Stimulated activated memory B cell treated with anti-CD40 and anti-IgM and Interleukin-4, amounts not matched to agents 10 μg/mL and 1 μg/mL and 100 μg/mL, for 72 hours (primary cell): ENCODE data around the gene BORCS8.
A peak's percentile ranks its signal among the peaks of the same experiment; 100 is the strongest.

ENCODE experiments used
- ATAC-seq: fragments of 150-1000 bp; cut with Tn5 transposase; 2 replicates; pipeline ENCODE4 v1.10.0; 2021
- H3K27ac Mint-ChIP-seq: one replicate; pipeline ENCODE4 v1.8.0; 2022; ENCODE audit warnings: mild to moderate bottlenecking, mixed read lengths
- H3K27me3 Mint-ChIP-seq: one replicate; pipeline ENCODE4 v1.8.0; 2022; ENCODE audit warnings: mixed read lengths
- H3K36me3 Mint-ChIP-seq: one replicate; pipeline ENCODE4 v1.8.0; 2022; ENCODE audit warnings: mixed read lengths
- H3K4me1 Mint-ChIP-seq: one replicate; pipeline ENCODE4 v1.8.0; 2022; ENCODE audit warnings: mixed read lengths
- H3K4me3 Mint-ChIP-seq: one replicate; pipeline ENCODE4 v1.8.0; 2022; ENCODE audit warnings: mild to moderate bottlenecking, moderate library complexity, mixed read lengths
- H3K9me3 Mint-ChIP-seq: one replicate; pipeline ENCODE4 v1.8.0; 2022; ENCODE audit warnings: mixed read lengths

The BORCS8 gene

GRCh38 chr19:19192078-19192882, at the start of gene BORCS8, which contains the start of gene RFXANK:
Gene BORCS8 (minus strand): TSS chr19:19192152. CDS start chr19:19192117, 35 bp downstream.
Gene RFXANK (plus strand): TSS chr19:19192258. CDS start chr19:19193947, 1,689 bp downstream.
- Mint-ChIP-seq H3K9me3 (no peaks in the 10 kb centered on the region), H3K4me1 (peaks cover 52% of the 10 kb centered on the region), H3K4me3 (peak within 1 kb of the TSS; percentile 89), H3K27ac (peak within 1 kb of the TSS; percentile 96), H3K36me3 (peaks cover 29% of the 10 kb centered on the region), H3K27me3 (no peaks in the 10 kb centered on the region)
- peak; percentile 96 for ATAC-seq

- Mint-ChIP-seq H3K36me3 (no peaks in the 10 kb centered on the region), H3K4me1 (no peaks in the 10 kb centered on the region), H3K9me3 (peaks cover 7% of the 10 kb centered on the region), H3K27ac (no peak overlapping the region), H3K27me3 (peaks cover 66% of the 10 kb centered on the region), H3K4me3 (no peak overlapping the region)
- ATAC-seq, result no peak
These were observed 48.5 kb upstream of the BORCS8 start for GRCh38 chr19:19240476-19240875.

- H3K4me3 Mint-ChIP-seq, result no peak overlapping the region
- peaks cover 7% of the 10 kb centered on the region for H3K9me3 Mint-ChIP-seq
- H3K27ac Mint-ChIP-seq, result no peak overlapping the region
- ATAC-seq, result no peak
- no peaks in the 10 kb centered on the region for H3K4me1 Mint-ChIP-seq
- H3K27me3 Mint-ChIP-seq, result peaks cover 63% of the 10 kb centered on the region
- no peaks in the 10 kb centered on the region for H3K36me3 Mint-ChIP-seq
These were observed 47.7 kb upstream of the BORCS8 start for GRCh38 chr19:19239675-19240074.

GRCh38 chr19:19238126-19238894, 46.4 kb upstream of the BORCS8 start:
- Mint-ChIP-seq H3K9me3 (peaks cover 8% of the 10 kb centered on the region), H3K4me1 (no peaks in the 10 kb centered on the region), H3K27ac (no peak overlapping the region), H3K4me3 (no peak overlapping the region), H3K27me3 (peaks cover 55% of the 10 kb centered on the region), H3K36me3 (peaks cover 3% of the 10 kb centered on the region)
- no peak for ATAC-seq

GRCh38 chr19:19236173-19236572, 44.2 kb upstream of the BORCS8 start:
- no peak overlapping the region for H3K27ac Mint-ChIP-seq
- H3K9me3 Mint-ChIP-seq, result peaks cover 10% of the 10 kb centered on the region
- no peak overlapping the region for H3K4me3 Mint-ChIP-seq
- no peak for ATAC-seq
- H3K27me3 Mint-ChIP-seq, result peaks cover 57% of the 10 kb centered on the region
- H3K36me3 Mint-ChIP-seq, result peaks cover 5% of the 10 kb centered on the region
- H3K4me1 Mint-ChIP-seq, result no peaks in the 10 kb centered on the region

- Mint-ChIP-seq H3K4me1 (no peaks in the 10 kb centered on the region), H3K27ac (no peak overlapping the region), H3K4me3 (no peak overlapping the region), H3K36me3 (peaks cover 5% of the 10 kb centered on the region), H3K27me3 (peaks cover 42% of the 10 kb centered on the region), H3K9me3 (peaks cover 6% of the 10 kb centered on the region)
- ATAC-seq, result no peak
These were observed 42.4 kb upstream of the BORCS8 start for GRCh38 chr19:19234220-19234816.

- H3K36me3 Mint-ChIP-seq, result peaks cover 5% of the 10 kb centered on the region
- no peaks in the 10 kb centered on the region for H3K4me1 Mint-ChIP-seq
- H3K9me3 Mint-ChIP-seq, result peaks cover 6% of the 10 kb centered on the region
- no peak overlapping the region for H3K4me3 Mint-ChIP-seq
- no peak for ATAC-seq
- H3K27ac Mint-ChIP-seq, result no peak overlapping the region
- peaks cover 42% of the 10 kb centered on the region for H3K27me3 Mint-ChIP-seq
These were observed 40.3 kb upstream of the BORCS8 start for GRCh38 chr19:19232261-19232721.

- H3K9me3 Mint-ChIP-seq, result peaks cover 3% of the 10 kb centered on the region
- H3K27ac Mint-ChIP-seq, result no peak overlapping the region
- H3K4me1 Mint-ChIP-seq, result no peaks in the 10 kb centered on the region
- no peak for ATAC-seq
- H3K27me3 Mint-ChIP-seq, result peaks cover 55% of the 10 kb centered on the region
- peaks cover 5% of the 10 kb centered on the region for H3K36me3 Mint-ChIP-seq
- no peak overlapping the region for H3K4me3 Mint-ChIP-seq
These were observed 39.0 kb upstream of the BORCS8 start for GRCh38 chr19:19230999-19231398.

GRCh38 chr19:19229701-19230100, 37.7 kb upstream of the BORCS8 start:
- Mint-ChIP-seq H3K36me3 (peaks cover 5% of the 10 kb centered on the region), H3K4me3 (no peak overlapping the region), H3K27me3 (peaks cover 67% of the 10 kb centered on the region), H3K27ac (no peak overlapping the region), H3K9me3 (peaks cover 3% of the 10 kb centered on the region), H3K4me1 (peaks cover 9% of the 10 kb centered on the region)
- no peak for ATAC-seq

GRCh38 chr19:19227217-19227616, 35.3 kb upstream of the BORCS8 start:
- Mint-ChIP-seq H3K27me3 (peaks cover 66% of the 10 kb centered on the region), H3K36me3 (no peaks in the 10 kb centered on the region), H3K9me3 (no peaks in the 10 kb centered on the region), H3K27ac (no peak overlapping the region), H3K4me1 (peaks cover 14% of the 10 kb centered on the region), H3K4me3 (no peak overlapping the region)
- ATAC-seq, result no peak

GRCh38 chr19:19226663-19227062, 34.7 kb upstream of the BORCS8 start:
- no peak overlapping the region for H3K4me3 Mint-ChIP-seq
- peaks cover 14% of the 10 kb centered on the region for H3K4me1 Mint-ChIP-seq
- no peaks in the 10 kb centered on the region for H3K36me3 Mint-ChIP-seq
- H3K27me3 Mint-ChIP-seq, result peaks cover 60% of the 10 kb centered on the region
- no peak overlapping the region for H3K27ac Mint-ChIP-seq
- ATAC-seq, result no peak
- no peaks in the 10 kb centered on the region for H3K9me3 Mint-ChIP-seq

GRCh38 chr19:19226204-19226603, 34.3 kb upstream of the BORCS8 start:
- no peak overlapping the region for H3K4me3 Mint-ChIP-seq

GRCh38 chr19:19224852-19225494, 33.0 kb upstream of the BORCS8 start:
- peaks cover 57% of the 10 kb centered on the region for H3K27me3 Mint-ChIP-seq
- H3K4me1 Mint-ChIP-seq, result peaks cover 14% of the 10 kb centered on the region
- peak overlapping the region; percentile 69 for H3K4me3 Mint-ChIP-seq
- H3K27ac Mint-ChIP-seq, result peak overlapping the region; percentile 61
- H3K9me3 Mint-ChIP-seq, result no peaks in the 10 kb centered on the region
- peak; percentile 80 for ATAC-seq
- H3K36me3 Mint-ChIP-seq, result no peaks in the 10 kb centered on the region

More at GRCh38 chr19:19226204-19226603, 34.3 kb upstream of the BORCS8 start:
- H3K36me3 Mint-ChIP-seq, result no peaks in the 10 kb centered on the region
- H3K27ac Mint-ChIP-seq, result no peak overlapping the region
- no peaks in the 10 kb centered on the region for H3K9me3 Mint-ChIP-seq
- ATAC-seq, result no peak
- H3K27me3 Mint-ChIP-seq, result peaks cover 57% of the 10 kb centered on the region
- peaks cover 14% of the 10 kb centered on the region for H3K4me1 Mint-ChIP-seq

- Mint-ChIP-seq H3K27me3 (peaks cover 54% of the 10 kb centered on the region), H3K4me1 (peaks cover 14% of the 10 kb centered on the region), H3K36me3 (no peaks in the 10 kb centered on the region), H3K9me3 (no peaks in the 10 kb centered on the region), H3K27ac (no peak overlapping the region), H3K4me3 (peak overlapping the region; percentile 29)
- ATAC-seq, result no peak
These were observed 32.3 kb upstream of the BORCS8 start for GRCh38 chr19:19224150-19224851.
